ENCODE measurements around the gene GDPD4.

GRCh38 chr11:77207019-77207485 lies 94.4 kb downstream of the GDPD4 start:
- TF ChIP-seq CBX8 (IDR thresholded peaks at IDR 0.05; ENCODE audit: borderline replicate concordance, extremely low read depth, low read depth, low read length, poor library complexity, severe bottlenecking): no peak
- TF ChIP-seq, protein P1, sequence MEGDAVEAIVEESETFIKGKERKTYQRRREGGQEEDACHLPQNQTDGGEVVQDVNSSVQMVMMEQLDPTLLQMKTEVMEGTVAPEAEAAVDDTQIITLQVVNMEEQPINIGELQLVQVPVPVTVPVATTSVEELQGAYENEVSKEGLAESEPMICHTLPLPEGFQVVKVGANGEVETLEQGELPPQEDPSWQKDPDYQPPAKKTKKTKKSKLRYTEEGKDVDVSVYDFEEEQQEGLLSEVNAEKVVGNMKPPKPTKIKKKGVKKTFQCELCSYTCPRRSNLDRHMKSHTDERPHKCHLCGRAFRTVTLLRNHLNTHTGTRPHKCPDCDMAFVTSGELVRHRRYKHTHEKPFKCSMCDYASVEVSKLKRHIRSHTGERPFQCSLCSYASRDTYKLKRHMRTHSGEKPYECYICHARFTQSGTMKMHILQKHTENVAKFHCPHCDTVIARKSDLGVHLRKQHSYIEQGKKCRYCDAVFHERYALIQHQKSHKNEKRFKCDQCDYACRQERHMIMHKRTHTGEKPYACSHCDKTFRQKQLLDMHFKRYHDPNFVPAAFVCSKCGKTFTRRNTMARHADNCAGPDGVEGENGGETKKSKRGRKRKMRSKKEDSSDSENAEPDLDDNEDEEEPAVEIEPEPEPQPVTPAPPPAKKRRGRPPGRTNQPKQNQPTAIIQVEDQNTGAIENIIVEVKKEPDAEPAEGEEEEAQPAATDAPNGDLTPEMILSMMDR (IDR thresholded peaks at IDR 0.05 in 2 of 3, conservative IDR thresholded peaks at IDR 0.05 in 1 of 3; ENCODE audit: insufficient read depth in 2 of 3, low read depth in 1 of 3, low read length in 3 of 3): no peak
- no peak for TF ChIP-seq ZNF561 (CRISPR knock-in tag; conservative IDR thresholded peaks at IDR 0.05)
- no peak for TF ChIP-seq PHF8 (IDR thresholded peaks at IDR 0.05; ENCODE audit: borderline replicate concordance, low read length)
